IMR-90 (cell line): ENCODE results near the gene IGF1R. TPM values are rescaled to one million over a fixed set of nuclear protein-coding genes. Genes with fewer than 3 reads are reported as not detected.

Experiments used
- ATAC-seq: fragments of 200-7000 bp; cut with Tn5 transposase; 2 replicates; pipeline ENCODE4 v1.9.1; 2020; ENCODE audit warnings: low read depth, mild to moderate bottlenecking, moderate library complexity
- BruUV-seq: library from RNA; stranded (reverse); fragments of 400-500 nt; replicated peaks from 2 replicates; lab custom pipeline; 2021; lab: Mats Ljungman, UMichigan
- CTCF ChIA-PET: fragments of 300-600 bp; formaldehyde crosslinking; extraction: SDS; loops from one replicate; lab custom pipeline; 2021; ENCODE audit warnings: antibody characterized with exemption; lab: Yijun Ruan, JAX
- POLR2A ChIA-PET: fragments of 300-600 bp; sonication (Branson Sonifier 250); formaldehyde crosslinking; loops from one replicate; lab custom pipeline; 2022; ENCODE audit warnings: antibody characterized with exemption; ENCODE audit not compliant: unreplicated experiment; lab: Charles Lee
- DNase-seq: peaks from one replicate; pipeline ENCODE4 v3.0.0; 2013
- H2AFZ ChIP-seq: replicated peaks from 2 replicates; pipeline ENCODE3; 2013; ENCODE audit warnings: low read length, mild to moderate bottlenecking; ENCODE audit not compliant: poor library complexity
- H2AK5ac ChIP-seq: 2 replicates; pipeline ENCODE4 v1.6.1; 2013; ENCODE audit warnings: low read depth, low read length, inconsistent platforms
- H2AK9ac ChIP-seq: replicated peaks from 2 replicates; pipeline ENCODE3; 2013; ENCODE audit warnings: mild to moderate bottlenecking, low read depth, low read length, moderate library complexity; ENCODE audit not compliant: poor library complexity
- H2BK120ac ChIP-seq: 2 replicates; pipeline ENCODE4 v1.6.1; 2013; ENCODE audit warnings: low read depth, low read length, inconsistent platforms
- H2BK15ac ChIP-seq: 3 replicates; pipeline ENCODE4 v1.6.1; 2013; ENCODE audit warnings: low read depth, low read length, inconsistent platforms
- H2BK20ac ChIP-seq: 2 replicates; pipeline ENCODE4 v1.6.1; 2013; ENCODE audit warnings: low read depth, mild to moderate bottlenecking, inconsistent platforms, low read length, moderate library complexity
- H2BK5ac ChIP-seq: 2 replicates; pipeline ENCODE4 v1.6.1; 2013; ENCODE audit warnings: mild to moderate bottlenecking, low read depth, low read length, inconsistent platforms; ENCODE audit not compliant: poor library complexity, severe bottlenecking
- H3K14ac ChIP-seq: replicated peaks from 2 replicates; pipeline ENCODE4 v1.6.1; 2013; ENCODE audit warnings: low read depth, low read length, inconsistent platforms
- H3K18ac ChIP-seq: 2 replicates; pipeline ENCODE4 v1.6.1; 2013; ENCODE audit warnings: low read depth, low read length, control low read depth
- H3K23ac ChIP-seq: 2 replicates; pipeline ENCODE4 v1.6.1; 2013; ENCODE audit warnings: low read depth, low read length, inconsistent platforms
- H3K27ac ChIP-seq: 2 replicates; pipeline ENCODE4 v1.5.1; 2013; ENCODE audit warnings: mild to moderate bottlenecking, control low read depth, low read length; ENCODE audit not compliant: insufficient read depth
- H3K27me3 ChIP-seq: 2 replicates; pipeline ENCODE4 v1.6.1; 2013; ENCODE audit warnings: low read length; ENCODE audit not compliant: control insufficient read depth, insufficient read depth
- H3K36me3 ChIP-seq: 2 replicates; pipeline ENCODE4 v1.6.1; 2013; ENCODE audit warnings: low read length, mixed read lengths; ENCODE audit not compliant: control insufficient read depth, insufficient read depth
- H3K4ac ChIP-seq: 2 replicates; pipeline ENCODE4 v1.6.1; 2013; ENCODE audit warnings: low read depth, low read length, inconsistent platforms
- H3K4me1 ChIP-seq: 2 replicates; pipeline ENCODE4 v1.6.1; 2013; ENCODE audit warnings: low read length, mixed read lengths; ENCODE audit not compliant: control insufficient read depth, insufficient read depth
- H3K4me2 ChIP-seq: 2 replicates; pipeline ENCODE4 v1.6.1; 2013; ENCODE audit warnings: low read depth, mild to moderate bottlenecking, control low read depth, low read length, moderate library complexity
- H3K4me3 ChIP-seq: 2 replicates; pipeline ENCODE4 v1.5.1; 2013; ENCODE audit warnings: low read depth, mild to moderate bottlenecking, control low read depth, low read length, moderate library complexity; ENCODE audit not compliant: insufficient read depth
- H3K56ac ChIP-seq: 2 replicates; pipeline ENCODE4 v1.6.1; 2013; ENCODE audit warnings: low read length, inconsistent platforms; ENCODE audit not compliant: insufficient read depth; ENCODE audit errors: extremely low read depth
- H3K79me1 ChIP-seq, 2 experiments: 2 replicates each; pipeline ENCODE4 v1.6.1; 2013; ENCODE audit warnings: low read length in 2 of 2, inconsistent platforms in 1 of 2, low read depth in 1 of 2
- H3K9ac ChIP-seq: 2 replicates; pipeline ENCODE4 v1.6.1; 2013; ENCODE audit warnings: low read depth, low read length, control low read depth
- H3K9me1 ChIP-seq: 2 replicates; pipeline ENCODE4 v1.6.1; 2013; ENCODE audit warnings: low read length, inconsistent platforms; ENCODE audit not compliant: insufficient read depth
- H3K9me3 ChIP-seq: 2 replicates; pipeline ENCODE4 v1.6.1; 2013; ENCODE audit warnings: low read length; ENCODE audit not compliant: control insufficient read depth, insufficient read depth
- H4K20me1 ChIP-seq: 2 replicates; pipeline ENCODE4 v1.6.1; 2013; ENCODE audit warnings: low read length, inconsistent platforms; ENCODE audit not compliant: insufficient read depth
- H4K5ac ChIP-seq: 2 replicates; pipeline ENCODE4 v1.6.1; 2013; ENCODE audit warnings: mild to moderate bottlenecking, low read depth, low read length, control low read depth
- H4K8ac ChIP-seq, 2 experiments: 2 replicates each; pipeline ENCODE4 v1.6.1; 2013; ENCODE audit warnings: low read depth in 2 of 2, low read length in 2 of 2, control low read depth in 1 of 2, inconsistent platforms in 1 of 2
- H4K91ac ChIP-seq: 2 replicates; pipeline ENCODE4 v1.6.1; 2013; ENCODE audit warnings: low read depth, low read length, inconsistent platforms; ENCODE audit not compliant: insufficient read depth
- BHLHE40 ChIP-seq: fragments of 150-350 bp; IDR thresholded peaks from 2 replicates; pipeline ENCODE4 v1.6.1; 2016; ENCODE audit warnings: mild to moderate bottlenecking, low read depth, low read length
- CEBPB ChIP-seq: IDR thresholded peaks from 2 replicates; pipeline ENCODE4 v1.6.1; 2012; ENCODE audit warnings: low read depth, low read length, improper control_type of control experiment
- FOS ChIP-seq: fragments of 150-350 bp; IDR thresholded peaks from 2 replicates; pipeline ENCODE4 v1.6.1; 2016; ENCODE audit warnings: low read depth, low read length
- MAFK ChIP-seq: IDR thresholded peaks from 2 replicates; pipeline ENCODE4 v1.6.1; 2012; ENCODE audit warnings: low read depth, low read length, improper control_type of control experiment
- MAZ ChIP-seq: IDR thresholded peaks from 2 replicates; pipeline ENCODE4 v1.6.1; 2012; ENCODE audit warnings: low read depth, mild to moderate bottlenecking, low read length, improper control_type of control experiment, moderate library complexity, borderline replicate concordance
- MXI1 ChIP-seq: IDR thresholded peaks from 2 replicates; pipeline ENCODE4 v1.6.1; 2012; ENCODE audit warnings: low read depth, mild to moderate bottlenecking, low read length, moderate library complexity, borderline replicate concordance
- NFE2L2 ChIP-seq: fragments of 150-350 bp; IDR thresholded peaks from 2 replicates; pipeline ENCODE4 v1.6.1; 2016; ENCODE audit warnings: low read depth, mild to moderate bottlenecking, low read length
- POLR2A ChIP-seq: IDR thresholded peaks from 2 replicates; pipeline ENCODE4 v1.6.1; 2012; ENCODE audit warnings: mild to moderate bottlenecking, low read depth, low read length
- RAD21 ChIP-seq: IDR thresholded peaks from 2 replicates; pipeline ENCODE4 v1.6.1; 2012; ENCODE audit warnings: low read length, improper control_type of control experiment
- RCOR1 ChIP-seq: IDR thresholded peaks from 2 replicates; pipeline ENCODE4 v1.6.1; 2012; ENCODE audit warnings: mild to moderate bottlenecking, low read length, improper control_type of control experiment; ENCODE audit not compliant: insufficient replicate concordance
- RFX5 ChIP-seq: IDR thresholded peaks from 2 replicates; pipeline ENCODE4 v1.8.0; 2012; ENCODE audit warnings: low read depth, mild to moderate bottlenecking, low read length, moderate library complexity
- SMC3 ChIP-seq: fragments of 150-350 bp; IDR thresholded peaks from 2 replicates; pipeline ENCODE4 v1.6.1; 2016; ENCODE audit warnings: low read depth, mild to moderate bottlenecking, antibody characterized with exemption, low read length, moderate library complexity
- WGBS, 2 experiments: methylation state at CpG; one replicate each; pipeline versions ENCODE4 v1.1.5 to v1.1.7; 2013; ENCODE audit warnings: missing lambda C conversion rate in 2 of 2; ENCODE audit not compliant: insufficient read length in 1 of 2; ENCODE audit errors: extremely low coverage in 2 of 2; 5-methylcytosine and 5-hydroxymethylcytosine counted together
- dilution Hi-C: fragments of 300-500 bp; cut with HindIII; formaldehyde crosslinking; loops from one replicate; pipeline ENCODE4 v1.14.3; 2018; ENCODE audit warnings: low sequenced_read_pairs; ENCODE audit not compliant: unreplicated experiment
- in situ Hi-C: fragments of 300-500 bp; cut with MboI; formaldehyde crosslinking; loops from 3 replicates; pipeline ENCODE4 v1.14.3; 2019; ENCODE audit warnings: low sequenced_read_pairs, inconsistent platforms, mixed read lengths
- intact Hi-C: fragments of 100-400 bp; cut with micrococcal nuclease; formaldehyde crosslinking; loops from 2 replicates; pipeline ENCODE4 v1.10.0; 2022
- polyA plus RNA-seq, 3 experiments: library from polyadenylated mRNA; depleted of rRNA; stranded (reverse); fragments of >200 nt; gene quantifications; 2 replicates each; pipeline ENCODE4 v1.2.3, GENCODE V29; 2012; ENCODE audit warnings: low replicate concordance in 1 of 3
- total RNA-seq: library from RNA; depleted of rRNA; stranded (reverse); fragments of >200 nt; gene quantifications from 2 replicates; pipeline ENCODE4 v1.2.3, GENCODE V29; 2012
- TF ChIP-seq, protein P1 (sequence below): conservative IDR thresholded peaks from 2 replicates; pipeline ENCODE4 v1.5.1; 2012; ENCODE audit warnings: mild to moderate bottlenecking, low read depth, low read length, improper control_type of control experiment
- TF ChIP-seq, protein P2 (sequence below): fragments of 150-350 bp; IDR thresholded peaks from 2 replicates; pipeline ENCODE4 v1.6.1; 2017; ENCODE audit warnings: mild to moderate bottlenecking, antibody characterized with exemption, low read length, low read depth
- TF ChIP-seq, protein P3 (sequence below): fragments of 150-350 bp; IDR thresholded peaks from 2 replicates; pipeline ENCODE4 v1.6.1; 2016; ENCODE audit warnings: low read depth, mild to moderate bottlenecking, low read length, moderate library complexity, borderline replicate concordance

Gene IGF1R
- total and polyA plus RNA-seq, 2 of the 4 experiments (the other 2 are of a cell fraction): 24.0 to 24.9 TPM

DNA sequence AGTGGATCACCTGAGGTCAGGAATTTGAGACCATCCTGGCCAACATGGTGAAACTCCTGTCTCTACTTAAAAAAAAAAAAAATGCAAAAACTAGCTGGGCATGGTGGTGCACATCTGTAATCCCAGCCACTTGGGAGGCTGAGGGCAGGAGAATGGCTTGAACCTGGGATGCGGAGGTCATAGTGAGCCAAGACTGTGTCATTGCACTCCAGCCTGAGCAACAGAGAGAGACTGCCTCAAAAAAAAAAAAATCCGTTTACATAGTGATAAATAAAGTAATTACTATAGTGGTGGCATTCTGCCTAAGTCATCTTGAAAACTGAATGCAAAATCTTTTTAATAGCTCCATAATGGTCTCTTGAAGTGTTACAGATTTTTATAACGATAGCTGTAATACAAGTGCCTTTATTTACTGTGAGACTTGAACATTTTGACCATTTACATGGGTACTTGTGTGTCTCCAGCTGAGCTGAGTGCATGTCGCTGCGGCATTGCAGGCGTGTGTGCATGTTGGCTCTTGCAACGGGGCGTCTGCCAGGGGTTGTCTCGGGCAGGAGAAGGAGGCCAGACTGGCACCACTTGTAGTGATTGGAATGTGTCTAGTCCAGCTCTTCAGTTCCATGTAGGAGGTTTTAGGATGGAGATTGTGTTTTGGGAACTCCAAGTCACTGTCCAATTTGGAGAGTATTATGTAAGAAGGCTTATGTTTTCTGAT lies 111.9 kb downstream of the IGF1R start:
- Histone ChIP-seq H3K4me2 (no peak overlapping the region), H2BK15ac (no peak overlapping the region), H3K4ac (no peak overlapping the region; the same call in 1 of the 2 replicates), H3K9me1 (peaks cover 29% of the 10 kb centered on the region), H3K14ac (no peak overlapping the region; the same call in 1 of the 2 replicates), H3K27ac (no peak overlapping the region), H3K27me3 (no peaks in the 10 kb centered on the region), H3K9me3 (no peaks in the 10 kb centered on the region), H3K18ac (no peak overlapping the region), H2AK5ac (no peak overlapping the region), H2BK5ac (no peak overlapping the region), H4K5ac (no peak overlapping the region), H3K9ac (no peak overlapping the region), H4K91ac (no peak overlapping the region), H3K56ac (no peak overlapping the region), H2BK20ac (no peak overlapping the region), H3K4me1 (peaks cover 18% of the 10 kb centered on the region), H3K4me3 (no peak overlapping the region), H3K36me3 (no peaks in the 10 kb centered on the region; the same call in 1 of the 2 replicates), H3K23ac (no peak overlapping the region), H2AFZ (no peak overlapping the region), H2BK120ac (no peak overlapping the region), H2AK9ac (peak overlapping the region; percentile 61), H4K8ac (peak overlapping the region in 1 of 2 experiments; percentile 10; a peak in 1 of 4 replicates), H3K79me1 (peaks cover 19 to 68% of the 10 kb centered on the region in 2 experiments), H4K20me1 (peaks cover 72% of the 10 kb centered on the region)
- POLR2A ChIA-PET: interaction anchor here (0.6 kb wide), 1 partner anchor 103 kb away, joined by 3 read pairs; no protein-coding TSS in a partner anchor
- in situ Hi-C loops (no loop called here), intact Hi-C loops (no loop called here), dilution Hi-C loops (no loop called here)
- no TSS peak for BruUV-seq
- CTCF ChIA-PET: interaction anchor here (0.6 to 1.1 kb wide), 2 partner anchors 96 to 959 kb away, joined by 3 to 6 read pairs; no protein-coding TSS in a partner anchor
- ATAC-seq: peak; percentile 27
- DNase-seq: no peak
- WGBS, 2 experiments: 55% methylated on average over 6 of the region's 9 CpGs; no CpG with 5 or more reads in 1 of the 2 experiments
- TF ChIP-seq FOS: no peak
- TF ChIP-seq, protein P1, sequence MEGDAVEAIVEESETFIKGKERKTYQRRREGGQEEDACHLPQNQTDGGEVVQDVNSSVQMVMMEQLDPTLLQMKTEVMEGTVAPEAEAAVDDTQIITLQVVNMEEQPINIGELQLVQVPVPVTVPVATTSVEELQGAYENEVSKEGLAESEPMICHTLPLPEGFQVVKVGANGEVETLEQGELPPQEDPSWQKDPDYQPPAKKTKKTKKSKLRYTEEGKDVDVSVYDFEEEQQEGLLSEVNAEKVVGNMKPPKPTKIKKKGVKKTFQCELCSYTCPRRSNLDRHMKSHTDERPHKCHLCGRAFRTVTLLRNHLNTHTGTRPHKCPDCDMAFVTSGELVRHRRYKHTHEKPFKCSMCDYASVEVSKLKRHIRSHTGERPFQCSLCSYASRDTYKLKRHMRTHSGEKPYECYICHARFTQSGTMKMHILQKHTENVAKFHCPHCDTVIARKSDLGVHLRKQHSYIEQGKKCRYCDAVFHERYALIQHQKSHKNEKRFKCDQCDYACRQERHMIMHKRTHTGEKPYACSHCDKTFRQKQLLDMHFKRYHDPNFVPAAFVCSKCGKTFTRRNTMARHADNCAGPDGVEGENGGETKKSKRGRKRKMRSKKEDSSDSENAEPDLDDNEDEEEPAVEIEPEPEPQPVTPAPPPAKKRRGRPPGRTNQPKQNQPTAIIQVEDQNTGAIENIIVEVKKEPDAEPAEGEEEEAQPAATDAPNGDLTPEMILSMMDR: no peak
- no peak for TF ChIP-seq POLR2A
- TF ChIP-seq, protein P2, sequence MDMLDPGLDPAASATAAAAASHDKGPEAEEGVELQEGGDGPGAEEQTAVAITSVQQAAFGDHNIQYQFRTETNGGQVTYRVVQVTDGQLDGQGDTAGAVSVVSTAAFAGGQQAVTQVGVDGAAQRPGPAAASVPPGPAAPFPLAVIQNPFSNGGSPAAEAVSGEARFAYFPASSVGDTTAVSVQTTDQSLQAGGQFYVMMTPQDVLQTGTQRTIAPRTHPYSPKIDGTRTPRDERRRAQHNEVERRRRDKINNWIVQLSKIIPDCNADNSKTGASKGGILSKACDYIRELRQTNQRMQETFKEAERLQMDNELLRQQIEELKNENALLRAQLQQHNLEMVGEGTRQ: no peak
- TF ChIP-seq RFX5: no peak
- TF ChIP-seq RAD21: no peak
- no peak for TF ChIP-seq SMC3
- no peak for TF ChIP-seq MXI1
- no peak for TF ChIP-seq MAZ
- no peak for TF ChIP-seq BHLHE40
- no peak for TF ChIP-seq RCOR1
- TF ChIP-seq, protein P3, sequence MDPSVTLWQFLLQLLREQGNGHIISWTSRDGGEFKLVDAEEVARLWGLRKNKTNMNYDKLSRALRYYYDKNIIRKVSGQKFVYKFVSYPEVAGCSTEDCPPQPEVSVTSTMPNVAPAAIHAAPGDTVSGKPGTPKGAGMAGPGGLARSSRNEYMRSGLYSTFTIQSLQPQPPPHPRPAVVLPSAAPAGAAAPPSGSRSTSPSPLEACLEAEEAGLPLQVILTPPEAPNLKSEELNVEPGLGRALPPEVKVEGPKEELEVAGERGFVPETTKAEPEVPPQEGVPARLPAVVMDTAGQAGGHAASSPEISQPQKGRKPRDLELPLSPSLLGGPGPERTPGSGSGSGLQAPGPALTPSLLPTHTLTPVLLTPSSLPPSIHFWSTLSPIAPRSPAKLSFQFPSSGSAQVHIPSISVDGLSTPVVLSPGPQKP: no peak
- TF ChIP-seq CEBPB: no peak
- no peak for TF ChIP-seq NFE2L2
- no peak for TF ChIP-seq MAFK
